Endothelial cell of umbilical vein (primary cell): ENCODE data around the gene FAM227B. TPM values are rescaled to one million over a fixed set of nuclear protein-coding genes. Genes with fewer than 3 reads are reported as not detected.

ENCODE experiments used
- BruUV-seq: library from RNA; stranded (reverse); fragments of 400-500 nt; replicated peaks from 2 replicates; lab custom pipeline; 2021; lab: Mats Ljungman, UMichigan
- CTCF ChIA-PET: fragments of 300-600, 350-600 bp; sonication (Branson Sonifier 250); formaldehyde crosslinking; loops from one replicate; lab custom pipeline; 2021; ENCODE audit warnings: antibody characterized with exemption, inconsistent platforms; lab: Charles Lee
- POLR2A ChIA-PET: fragments of 300-600, 350-600 bp; sonication (Branson Sonifier 250); formaldehyde crosslinking; loops from one replicate; lab custom pipeline; 2021; ENCODE audit warnings: antibody characterized with exemption, inconsistent platforms; lab: Charles Lee
- DNase-seq: peaks from one replicate; pipeline ENCODE4 v3.0.0-alpha.2; 2011; ENCODE audit warnings: low read depth, low spot score
- FAIRE-seq: peaks from 2 replicates; lab custom pipeline; 2011; peaks lifted over from hg19 to GRCh38; lab: Jason Lieb, UNC
- H2AFZ ChIP-seq: 2 replicates; pipeline ENCODE4 v1.6.0; 2012; ENCODE audit warnings: low read depth, low read length, control low read depth, inconsistent platforms
- H3K27ac ChIP-seq: 2 replicates; pipeline ENCODE4 v1.5.1; 2011; ENCODE audit warnings: low read depth, mild to moderate bottlenecking, control low read depth, low read length, moderate library complexity; ENCODE audit not compliant: insufficient read depth
- H3K27me3 ChIP-seq, 2 experiments: 2 replicates each; pipeline versions ENCODE4 v1.6.0 to v1.6.1; 2011; ENCODE audit warnings: low read length in 2 of 2, mixed read lengths in 1 of 2; ENCODE audit not compliant: control insufficient read depth in 2 of 2, insufficient read depth in 2 of 2
- H3K36me3 ChIP-seq, 2 experiments: 2 replicates in 1 of 2; 3 replicates in 1 of 2; pipeline ENCODE4 v1.5.1; 2011; ENCODE audit warnings: low read length in 2 of 2, mild to moderate bottlenecking in 1 of 2, moderate library complexity in 1 of 2; ENCODE audit not compliant: control insufficient read depth in 2 of 2, insufficient read depth in 2 of 2; ENCODE audit errors: extremely low read depth in 1 of 2
- H3K4me1 ChIP-seq: 3 replicates; pipeline ENCODE4 v1.5.1; 2011; ENCODE audit warnings: mild to moderate bottlenecking, low read length; ENCODE audit not compliant: control insufficient read depth, insufficient read depth; ENCODE audit errors: extremely low read depth
- H3K4me2 ChIP-seq: 2 replicates; pipeline ENCODE4 v1.6.1; 2011; ENCODE audit warnings: low read length, control low read depth, mixed read lengths; ENCODE audit not compliant: insufficient read depth
- H3K4me3 ChIP-seq, 3 experiments: fragments of 200-600 bp in 1 of 3; sonication (generic), shearing (Covaris generic) in 1 of 3; replicated peaks in 1 of 3; 2 replicates each; pipeline ENCODE4 v1.5.1; 2011 to 2016; ENCODE audit warnings: control low read depth in 3 of 3, low read length in 3 of 3, mild to moderate bottlenecking in 2 of 3, inconsistent platforms in 1 of 3, low read depth in 1 of 3, moderate library complexity in 1 of 3; ENCODE audit not compliant: insufficient read depth in 1 of 3
- H3K79me2 ChIP-seq: 2 replicates; pipeline ENCODE4 v1.6.0; 2012; ENCODE audit warnings: low read length, inconsistent platforms; ENCODE audit not compliant: control insufficient read depth, insufficient read depth
- H3K9ac ChIP-seq: replicated peaks from 2 replicates; pipeline ENCODE3; 2011; ENCODE audit warnings: low read length, control low read depth; ENCODE audit not compliant: insufficient read depth; ENCODE audit errors: extremely low read depth
- H3K9me1 ChIP-seq: replicated peaks from 3 replicates; pipeline ENCODE4 v1.6.0; 2011; ENCODE audit warnings: mild to moderate bottlenecking, low read length; ENCODE audit not compliant: control insufficient read depth, insufficient read depth; ENCODE audit errors: extremely low read depth
- H3K9me3 ChIP-seq: replicated peaks from 2 replicates; pipeline ENCODE4 v1.5.1; 2012; ENCODE audit warnings: low read length, inconsistent platforms; ENCODE audit not compliant: control insufficient read depth, insufficient read depth
- H4K20me1 ChIP-seq: replicated peaks from 2 replicates; pipeline ENCODE3; 2011; ENCODE audit warnings: mild to moderate bottlenecking, low read length; ENCODE audit not compliant: control insufficient read depth, insufficient read depth; ENCODE audit errors: extremely low read depth
- CTCF ChIP-seq, 2 donors: IDR thresholded peaks; 1 replicate in 1 of 2; 2 replicates in 1 of 2; pipeline ENCODE4 v1.5.1; 2011; ENCODE audit warnings: low read length in 2 of 2, mild to moderate bottlenecking in 2 of 2, moderate library complexity in 2 of 2, control low read depth in 1 of 2, inconsistent platforms in 1 of 2, low read depth in 1 of 2; ENCODE audit not compliant: insufficient read depth in 1 of 2; ENCODE audit errors: extremely low read depth in 1 of 2
- EZH2 ChIP-seq: IDR thresholded peaks from 2 replicates; pipeline ENCODE4 v1.6.1; 2012; ENCODE audit warnings: borderline replicate concordance, low read depth, mild to moderate bottlenecking, moderate library complexity, low read length, inconsistent platforms; ENCODE audit not compliant: severe bottlenecking
- FOS ChIP-seq: IDR thresholded peaks from 2 replicates; pipeline ENCODE4 v1.6.1; 2011; ENCODE audit warnings: mild to moderate bottlenecking, low read length, moderate library complexity, borderline replicate concordance; ENCODE audit not compliant: insufficient read depth
- GATA2 ChIP-seq: IDR thresholded peaks from 2 replicates; pipeline ENCODE4 v1.7.0; 2011; ENCODE audit warnings: low read depth, mild to moderate bottlenecking, moderate library complexity, mixed read lengths, low read length; ENCODE audit not compliant: insufficient read length, insufficient read depth
- JUN ChIP-seq: IDR thresholded peaks from 2 replicates; pipeline ENCODE4 v1.6.1; 2011; ENCODE audit warnings: borderline replicate concordance, low read depth; ENCODE audit not compliant: insufficient read length, insufficient read depth
- MAX ChIP-seq: IDR thresholded peaks from 2 replicates; pipeline ENCODE4 v1.6.1; 2011; ENCODE audit not compliant: insufficient read depth, insufficient read length
- MYC ChIP-seq: IDR thresholded peaks from one replicate; pipeline ENCODE4 v1.6.1; 2011; ENCODE audit warnings: mild to moderate bottlenecking, low read depth, low read length
- POLR2A ChIP-seq: IDR thresholded peaks from 2 replicates; pipeline ENCODE4 v1.6.1; 2012; ENCODE audit warnings: low read depth, mild to moderate bottlenecking, control low read depth, low read length
- POLR2AphosphoS5 ChIP-seq: IDR thresholded peaks from 2 replicates; pipeline ENCODE4 v1.6.1; 2012; ENCODE audit warnings: low read depth, mild to moderate bottlenecking, control low read depth, low read length, moderate library complexity; ENCODE audit not compliant: insufficient read depth
- dilution Hi-C: fragments of 300-500 bp; cut with MboI; formaldehyde crosslinking; loops from one replicate; pipeline ENCODE4 v1.15.0; 2019; ENCODE audit warnings: low sequenced_read_pairs; ENCODE audit not compliant: extremely low pct_ligation_motif_present
- intact Hi-C: fragments of 100-400 bp; cut with micrococcal nuclease; formaldehyde crosslinking; loops from one replicate; pipeline ENCODE4 v1.10.0; 2022
- polyA plus RNA-seq, 4 experiments: library from polyadenylated mRNA; depleted of rRNA in 3 of 4; stranded (reverse) in 3 of 4; unstranded in 1 of 4; fragments of >200 nt; gene quantifications; 2 replicates each; pipeline versions ENCODE4 v1.2.1 to v1.2.3, GENCODE V29; 2011 to 2012; ENCODE audit warnings: missing spikeins in 1 of 4
- total RNA-seq: library from RNA; stranded (reverse); gene quantifications from 2 replicates; pipeline ENCODE4 v1.2.3, GENCODE V29; 2021

Gene FAM227B
- total and polyA plus RNA-seq, 2 donors (not counting 3 experiments of a cell fraction or from before 2014, with no cell fraction given): 1.5 to 1.8 TPM

GRCh38 chr15:49624056-49624455, 3.4 kb upstream of the FAM227B start:
- Histone ChIP-seq H3K79me2 (peaks cover 31% of the 10 kb centered on the region), H3K9me1 (no peaks in the 10 kb centered on the region), H2AFZ (no peak overlapping the region), H4K20me1 (no peaks in the 10 kb centered on the region), H3K9ac (no peak overlapping the region), H3K9me3 (peaks cover 2% of the 10 kb centered on the region), H3K4me1 (peaks cover 31% of the 10 kb centered on the region), H3K27ac (no peak overlapping the region), H3K36me3 (peaks cover 2 to 8% of the 10 kb centered on the region in 2 experiments), H3K4me3 (no peak overlapping the region), H3K27me3 (no peaks in the 10 kb centered on the region), H3K4me2 (no peak overlapping the region)
- FAIRE-seq (no peak), DNase-seq (no peak)
- TF ChIP-seq FOS: no peak
- no peak for TF ChIP-seq POLR2AphosphoS5
- TF ChIP-seq CTCF (IDR thresholded peaks at IDR 0.05; ENCODE audit: extremely low read depth in 1 of 2, insufficient read depth in 1 of 2, low read depth in 1 of 2, low read length in 2 of 2): no peak
- no peak for TF ChIP-seq POLR2A
- TF ChIP-seq JUN: no peak
- TF ChIP-seq GATA2: no peak
- TF ChIP-seq MAX: no peak
- no peak for TF ChIP-seq EZH2
- no peak for TF ChIP-seq MYC
- ChIA-PET POLR2A (no interaction called here), CTCF (no interaction called here)
- dilution Hi-C loops: no loop called here
- no TSS peak for BruUV-seq
- intact Hi-C loops: loop anchor here (5.0 to 10.0 kb wide), 5 partner anchors 389 to 1471 kb away; partner anchors contain the start of genes GALK2, SHC4 and TNFAIP8L3
